ENCODE data around the gene SMIM21.

The SMIM21 gene

DNA sequence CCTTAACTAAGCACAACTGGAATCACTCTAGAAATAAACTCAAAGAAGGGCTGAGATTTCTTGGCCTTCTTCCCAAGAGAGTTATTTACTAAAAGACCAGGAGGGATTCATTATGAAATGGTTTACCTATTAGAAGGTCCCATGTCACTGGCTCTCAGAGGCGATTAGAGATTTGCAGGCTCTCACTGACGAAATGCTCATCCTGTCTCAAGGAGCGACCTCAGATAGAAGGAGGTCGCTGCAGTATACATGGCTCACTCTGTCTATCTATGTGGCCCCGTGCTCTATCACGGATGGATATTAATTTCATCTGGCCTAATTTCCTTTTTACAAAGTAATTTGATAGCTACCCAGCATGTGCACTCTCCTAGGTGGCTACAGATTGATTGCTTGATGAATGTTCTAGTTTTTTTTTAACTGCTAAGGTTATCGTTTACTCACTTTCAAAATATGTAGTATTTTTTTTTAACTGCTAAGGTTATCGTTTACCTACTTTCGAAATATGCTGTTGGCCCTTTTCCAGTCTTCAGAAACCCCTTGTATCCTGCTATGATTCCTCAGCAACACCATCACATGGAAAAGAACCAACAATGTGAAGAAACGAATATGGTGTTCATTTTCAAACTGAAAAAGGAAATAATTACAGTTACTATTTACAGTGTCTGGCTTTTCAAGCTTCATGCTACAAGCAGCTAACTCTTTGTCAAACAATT is 9.1 kb downstream of the SMIM21 start:
- DNase-seq (ENCODE audit: low spot score in 2 of 2) (no peak), ATAC-seq (replicated peaks; ENCODE audit: extremely low read depth, poor library complexity, severe bottlenecking) (no peak)
- Mint-ChIP-seq H3K4me1 (no peaks in the 10 kb centered on the region), H3K4me3 (no peak overlapping the region), H3K27ac (ENCODE audit: low read depth) (no peak overlapping the region), H3K9me3 (no peaks in the 10 kb centered on the region), H3K27me3 (peaks cover 57% of the 10 kb centered on the region), H3K36me3 (ENCODE audit: insufficient read depth) (peaks cover 1% of the 10 kb centered on the region)

DNA sequence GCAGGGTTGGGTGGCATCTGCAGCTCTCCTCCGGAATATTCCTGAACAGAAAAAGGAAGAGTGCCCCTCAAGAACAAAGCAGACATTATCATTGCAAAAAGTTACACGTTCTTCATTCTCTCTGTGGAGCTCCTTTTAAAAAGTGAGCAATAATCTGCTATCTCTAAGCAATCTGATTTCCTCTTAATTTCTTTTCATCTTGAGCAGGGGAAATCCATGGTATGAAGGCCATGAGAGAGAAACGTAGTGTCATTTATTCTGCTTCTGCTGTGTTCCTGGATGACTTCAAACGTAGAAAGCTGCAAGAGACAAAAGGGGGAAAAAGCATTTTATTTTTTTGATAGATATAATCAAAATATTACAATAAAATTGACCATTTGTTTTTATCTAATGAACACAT is 16.9 kb downstream of the SMIM21 start:
- DNase-seq (ENCODE audit: low spot score in 2 of 2), result no peak
- ATAC-seq (replicated peaks; ENCODE audit: extremely low read depth, poor library complexity, severe bottlenecking), result no peak
- Mint-ChIP-seq H3K36me3 (ENCODE audit: insufficient read depth) (no peaks in the 10 kb centered on the region), H3K27me3 (peaks cover 26% of the 10 kb centered on the region), H3K27ac (ENCODE audit: low read depth) (no peak overlapping the region), H3K9me3 (no peaks in the 10 kb centered on the region), H3K4me3 (no peak overlapping the region), H3K4me1 (no peaks in the 10 kb centered on the region)

DNA sequence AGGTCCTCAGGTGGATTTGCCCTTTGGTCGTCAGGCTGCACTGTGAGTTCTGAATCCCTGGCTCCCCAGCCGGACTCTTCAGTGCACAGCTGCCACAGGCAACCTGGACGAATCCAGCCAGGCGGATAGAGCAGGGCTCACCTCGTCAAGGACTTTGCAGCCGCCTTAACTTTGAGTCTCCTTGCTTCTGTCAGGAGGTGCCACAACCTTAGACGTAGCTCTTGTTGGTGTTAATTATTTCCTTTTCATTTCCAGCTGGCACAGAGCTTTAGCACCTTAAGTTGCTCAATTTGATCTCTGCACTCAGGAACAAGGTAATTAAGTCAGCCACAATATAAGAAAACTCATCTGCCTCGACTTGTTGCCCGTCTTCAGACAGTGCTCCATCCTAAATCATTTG is 17.7 kb downstream of the SMIM21 start:
- no peaks in the 10 kb centered on the region for H3K9me3 Mint-ChIP-seq
- H3K27me3 Mint-ChIP-seq, result peaks cover 29% of the 10 kb centered on the region
- no peak for DNase-seq (ENCODE audit: low spot score in 2 of 2)

DNA sequence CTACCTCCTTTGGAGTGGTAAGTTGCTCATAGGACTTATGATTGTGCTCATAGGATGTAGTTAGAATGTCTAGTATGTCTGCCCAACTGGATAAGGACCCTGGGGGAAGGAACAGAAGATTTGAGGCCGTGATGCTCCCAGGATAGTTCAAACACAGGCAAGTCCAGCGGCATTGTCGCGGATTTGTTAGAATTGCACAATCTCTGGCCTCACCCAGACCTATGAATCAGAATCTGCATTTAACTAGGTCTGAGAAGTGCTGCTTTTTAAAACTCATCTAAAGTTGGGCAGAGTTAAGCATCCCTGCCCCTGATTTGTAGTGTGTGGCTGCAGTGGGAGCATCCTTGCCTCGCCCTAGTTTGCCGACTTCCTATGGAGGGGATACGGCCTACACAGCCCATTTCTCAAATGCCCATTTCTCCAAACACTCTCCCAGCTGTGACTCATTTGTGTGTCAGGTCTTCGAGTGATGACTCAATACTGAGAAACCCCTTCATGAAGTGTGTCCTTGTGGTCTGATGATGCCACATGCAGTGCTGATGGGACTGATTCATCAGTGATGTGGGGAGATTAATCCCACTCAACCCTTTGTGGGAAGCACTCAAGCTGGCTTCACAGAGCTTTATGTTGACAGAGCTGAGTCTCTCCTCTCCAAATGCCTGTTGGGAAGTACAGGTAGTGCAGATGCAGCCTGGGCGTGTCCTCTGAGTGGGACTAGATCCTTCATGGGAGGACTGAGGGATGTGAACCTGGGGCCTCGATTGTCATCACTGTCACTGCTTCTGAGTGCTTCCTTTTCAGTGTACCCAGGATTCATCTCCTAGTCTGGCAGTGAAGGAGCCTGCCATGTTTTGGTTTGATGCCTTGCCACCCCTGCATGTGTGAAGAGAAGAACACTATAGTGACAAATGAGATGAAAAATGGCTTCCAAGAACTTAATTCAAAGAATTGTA is 18.7 kb downstream of the SMIM21 start:
- Mint-ChIP-seq H3K36me3 (ENCODE audit: insufficient read depth) (no peaks in the 10 kb centered on the region), H3K9me3 (no peaks in the 10 kb centered on the region), H3K4me3 (no peak overlapping the region), H3K27me3 (peaks cover 31% of the 10 kb centered on the region), H3K27ac (ENCODE audit: low read depth) (no peak overlapping the region), H3K4me1 (no peaks in the 10 kb centered on the region)
- no peak for DNase-seq (ENCODE audit: low spot score in 2 of 2)
- ATAC-seq (replicated peaks; ENCODE audit: extremely low read depth, poor library complexity, severe bottlenecking), result no peak

More for the DNA sequence above, 17.7 kb downstream of the SMIM21 start:
- Mint-ChIP-seq H3K27ac (ENCODE audit: low read depth) (no peak overlapping the region), H3K36me3 (ENCODE audit: insufficient read depth) (no peaks in the 10 kb centered on the region), H3K4me3 (no peak overlapping the region), H3K4me1 (no peaks in the 10 kb centered on the region)
- no peak for ATAC-seq (replicated peaks; ENCODE audit: extremely low read depth, poor library complexity, severe bottlenecking)

DNA sequence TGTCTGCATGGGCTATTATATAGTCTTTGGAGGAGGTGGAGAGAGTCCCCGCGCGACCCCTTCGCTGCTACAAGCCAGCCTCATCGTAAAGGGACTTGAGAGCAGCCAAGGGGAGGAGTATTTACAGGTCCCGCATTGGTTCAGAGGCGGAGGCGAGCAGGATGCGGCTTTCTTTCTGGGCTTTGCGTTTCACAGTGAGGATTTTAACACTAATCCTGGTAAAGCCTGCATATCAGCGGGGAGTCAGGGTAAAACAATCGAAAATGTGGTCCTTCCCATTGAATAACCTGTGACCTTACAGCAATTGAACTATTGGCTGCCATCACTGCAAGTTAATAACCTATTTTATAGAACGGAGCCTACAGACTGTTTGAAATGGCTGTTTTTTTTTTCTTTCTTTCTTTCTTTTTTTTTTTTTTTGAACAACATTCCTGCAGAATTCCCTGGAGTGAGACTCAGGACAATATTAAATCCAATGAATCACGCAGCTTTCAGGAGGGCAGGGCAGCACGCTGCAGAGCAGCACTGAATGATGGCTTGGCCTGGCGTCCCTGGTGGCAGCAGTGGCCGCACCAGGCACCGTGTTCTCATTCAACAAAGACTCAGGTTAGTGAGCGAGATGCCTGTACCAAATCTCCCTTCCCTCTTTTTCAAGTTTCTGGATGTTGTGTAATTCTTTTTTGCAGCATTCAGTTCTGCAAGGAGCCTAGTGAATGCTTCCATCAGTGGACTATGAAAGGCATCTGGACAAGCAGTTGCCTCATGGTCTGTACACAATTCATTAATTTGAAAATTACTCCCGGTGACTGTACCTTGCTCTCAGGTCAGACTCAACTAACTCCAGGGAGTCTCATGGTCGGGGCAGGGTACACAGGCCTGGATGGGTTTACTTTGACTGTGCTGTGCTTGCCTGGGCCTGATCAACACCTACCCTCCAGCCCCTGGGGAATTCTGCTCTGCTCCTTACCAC is 19.8 kb downstream of the SMIM21 start:
- no peak for ATAC-seq (replicated peaks; ENCODE audit: extremely low read depth, poor library complexity, severe bottlenecking)
- no peak overlapping the region for H3K4me3 Mint-ChIP-seq
- H3K4me1 Mint-ChIP-seq, result no peaks in the 10 kb centered on the region
- no peaks in the 10 kb centered on the region for H3K36me3 Mint-ChIP-seq (ENCODE audit: insufficient read depth)
- no peak overlapping the region for H3K27ac Mint-ChIP-seq (ENCODE audit: low read depth)
- DNase-seq (ENCODE audit: low spot score in 2 of 2), result no peak
- peaks cover 42% of the 10 kb centered on the region for H3K27me3 Mint-ChIP-seq
- no peaks in the 10 kb centered on the region for H3K9me3 Mint-ChIP-seq

DNA sequence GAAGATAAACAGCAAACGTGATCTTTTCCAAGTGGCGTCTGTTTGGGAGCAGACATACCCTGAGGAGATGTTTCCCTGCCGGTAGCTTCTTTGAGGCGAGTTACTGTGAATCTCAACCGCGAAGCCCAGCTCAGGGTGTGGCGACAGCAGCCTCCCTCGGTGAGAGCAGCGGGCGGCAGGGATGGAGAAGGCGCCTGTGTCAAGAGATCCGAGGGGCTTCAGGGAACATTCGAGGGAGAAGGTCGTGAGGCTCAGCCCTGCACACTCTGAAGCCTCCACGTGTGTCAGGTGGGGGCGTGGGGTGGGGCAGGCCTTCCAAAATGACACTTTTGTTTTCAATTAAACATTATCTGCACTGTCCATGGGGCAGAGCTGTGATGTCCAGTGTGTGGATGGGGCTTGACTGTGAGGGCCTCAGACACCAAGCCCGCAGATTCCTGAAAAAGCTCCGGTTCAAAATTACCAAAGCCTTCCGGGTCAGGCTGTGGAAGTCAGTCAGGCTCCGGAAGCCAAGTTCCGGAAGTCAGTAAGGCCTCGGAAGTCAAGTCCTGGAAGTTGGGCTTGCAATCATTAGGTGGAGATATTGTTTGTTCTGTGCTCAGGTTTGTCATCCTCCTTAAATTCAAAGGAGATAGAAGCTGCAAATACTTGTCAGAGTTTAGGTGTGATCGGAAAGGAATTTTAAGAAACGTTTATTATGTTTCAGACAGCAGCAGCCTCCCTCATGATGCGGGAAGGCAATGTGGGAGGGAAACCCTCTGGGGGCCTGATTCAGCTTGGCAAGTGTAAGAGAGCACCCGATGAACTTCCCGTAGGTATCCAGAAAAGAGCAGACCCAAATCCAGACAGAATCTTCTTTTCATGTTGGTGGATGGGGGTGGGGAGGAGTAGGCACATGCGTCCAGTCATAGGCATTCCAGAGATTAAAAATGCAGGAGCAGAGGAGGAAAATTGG is 20.7 kb downstream of the SMIM21 start:
- ATAC-seq (replicated peaks; ENCODE audit: extremely low read depth, poor library complexity, severe bottlenecking) (no peak), DNase-seq (ENCODE audit: low spot score in 2 of 2) (no peak)
- H3K4me3 Mint-ChIP-seq, result no peak overlapping the region
- H3K27me3 Mint-ChIP-seq, result peaks cover 51% of the 10 kb centered on the region
- H3K4me1 Mint-ChIP-seq, result no peaks in the 10 kb centered on the region
- H3K27ac Mint-ChIP-seq (ENCODE audit: low read depth), result no peak overlapping the region
- no peaks in the 10 kb centered on the region for H3K36me3 Mint-ChIP-seq (ENCODE audit: insufficient read depth)
- H3K9me3 Mint-ChIP-seq, result no peaks in the 10 kb centered on the region

DNA sequence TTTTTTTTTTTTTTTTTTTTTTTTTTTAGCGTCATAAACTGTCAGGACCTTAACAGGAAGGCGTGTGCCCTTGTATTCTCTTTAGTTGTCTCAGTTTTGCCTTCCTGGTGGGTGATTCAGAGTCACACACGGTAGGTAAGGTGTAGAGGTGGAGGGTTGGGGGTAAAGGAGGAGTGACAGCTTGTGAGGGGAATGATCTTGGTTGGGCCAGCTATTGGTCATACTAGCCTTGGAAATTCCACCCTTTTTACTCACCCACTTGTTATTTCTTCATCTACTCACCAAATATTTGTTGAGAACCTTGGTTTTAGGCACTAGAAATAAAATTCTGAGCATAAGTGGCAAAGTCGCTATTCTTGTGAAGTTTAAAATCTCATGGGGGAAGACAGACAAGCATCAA is 22.2 kb downstream of the SMIM21 start:
- DNase-seq (ENCODE audit: low spot score in 2 of 2) (no peak), ATAC-seq (replicated peaks; ENCODE audit: extremely low read depth, poor library complexity, severe bottlenecking) (no peak)

DNA sequence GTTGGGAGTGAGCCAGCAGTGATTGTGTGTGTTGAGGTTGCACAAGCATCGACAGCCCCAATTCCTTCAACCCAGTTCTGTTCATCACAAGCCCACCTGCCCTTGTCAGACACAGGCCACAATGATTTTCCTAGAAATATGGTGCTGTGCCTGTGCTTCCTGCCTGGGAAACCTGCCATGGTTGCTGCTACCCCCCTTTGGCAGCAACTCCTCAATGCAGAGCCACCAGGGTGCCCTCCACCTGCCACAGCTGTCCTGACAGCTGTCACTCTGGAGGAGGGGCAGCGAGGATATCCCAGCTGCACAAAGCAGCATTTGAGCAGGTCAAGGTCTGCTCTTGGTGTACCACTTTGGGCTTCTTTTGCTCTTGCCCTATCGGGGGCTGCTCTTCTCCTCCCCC is 27.1 kb downstream of the SMIM21 start:
- Mint-ChIP-seq H3K4me3 (no peak overlapping the region), H3K27ac (ENCODE audit: low read depth) (no peak overlapping the region), H3K27me3 (peaks cover 63% of the 10 kb centered on the region), H3K9me3 (no peaks in the 10 kb centered on the region), H3K36me3 (ENCODE audit: insufficient read depth) (no peaks in the 10 kb centered on the region), H3K4me1 (no peaks in the 10 kb centered on the region)
- DNase-seq (ENCODE audit: low spot score in 2 of 2) (no peak), ATAC-seq (replicated peaks; ENCODE audit: extremely low read depth, poor library complexity, severe bottlenecking) (no peak)

More for the DNA sequence above, 22.2 kb downstream of the SMIM21 start:
- Mint-ChIP-seq H3K27me3 (peaks cover 56% of the 10 kb centered on the region), H3K9me3 (no peaks in the 10 kb centered on the region), H3K27ac (ENCODE audit: low read depth) (no peak overlapping the region), H3K4me3 (no peak overlapping the region), H3K36me3 (ENCODE audit: insufficient read depth) (no peaks in the 10 kb centered on the region), H3K4me1 (no peaks in the 10 kb centered on the region)

DNA sequence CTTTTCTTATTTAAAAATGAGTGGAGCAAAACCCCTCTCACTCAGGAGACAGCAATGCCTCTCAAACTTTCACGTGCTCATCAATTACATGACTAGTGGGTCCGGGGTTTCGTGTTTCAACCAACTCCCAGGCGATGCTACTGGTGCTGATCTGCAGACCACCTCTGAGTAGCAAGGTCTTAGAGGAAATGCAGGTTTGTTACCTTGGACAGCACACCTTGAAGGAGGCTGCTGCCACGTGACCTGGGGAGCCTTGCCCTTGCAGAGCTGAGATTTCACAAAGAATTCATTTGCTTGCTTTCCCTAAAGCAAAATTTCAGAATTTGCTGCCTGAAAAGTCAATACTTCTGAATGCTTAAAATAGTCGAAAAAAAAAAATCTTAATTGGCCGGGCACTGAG is 32.4 kb downstream of the SMIM21 start:
- ATAC-seq (replicated peaks; ENCODE audit: extremely low read depth, poor library complexity, severe bottlenecking) (no peak), DNase-seq (ENCODE audit: low spot score in 2 of 2) (no peak)
- H3K9me3 Mint-ChIP-seq, result no peaks in the 10 kb centered on the region
- H3K27me3 Mint-ChIP-seq, result peaks cover 66% of the 10 kb centered on the region
- no peaks in the 10 kb centered on the region for H3K4me1 Mint-ChIP-seq
- no peak overlapping the region for H3K4me3 Mint-ChIP-seq
- H3K36me3 Mint-ChIP-seq (ENCODE audit: insufficient read depth), result no peaks in the 10 kb centered on the region
- H3K27ac Mint-ChIP-seq (ENCODE audit: low read depth), result no peak overlapping the region

DNA sequence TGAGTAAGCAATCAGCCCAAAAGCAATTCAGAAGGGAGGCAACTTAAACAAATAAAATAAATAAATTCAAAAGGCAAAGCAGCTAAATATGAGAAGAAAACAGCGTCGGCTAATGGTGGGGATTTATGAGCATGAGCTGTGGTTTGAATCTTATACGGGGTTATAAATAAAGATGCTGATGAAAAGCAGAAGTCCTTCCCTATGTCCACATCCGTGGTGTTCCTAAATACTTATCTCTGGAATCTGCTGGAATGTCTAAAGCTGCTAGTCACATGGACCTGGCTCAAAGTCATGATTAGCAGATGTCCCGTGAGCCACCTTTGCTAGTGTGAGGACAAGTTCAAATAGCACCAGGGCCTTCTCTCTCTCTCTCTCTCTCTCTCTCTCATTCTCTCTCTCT is 33.8 kb downstream of the SMIM21 start:
- no peak overlapping the region for H3K27ac Mint-ChIP-seq (ENCODE audit: low read depth)
- H3K9me3 Mint-ChIP-seq, result no peaks in the 10 kb centered on the region
- ATAC-seq (replicated peaks; ENCODE audit: extremely low read depth, poor library complexity, severe bottlenecking), result no peak
- DNase-seq (ENCODE audit: low spot score in 2 of 2), result no peak
- no peak overlapping the region for H3K4me3 Mint-ChIP-seq
- no peaks in the 10 kb centered on the region for H3K4me1 Mint-ChIP-seq
- H3K36me3 Mint-ChIP-seq (ENCODE audit: insufficient read depth), result no peaks in the 10 kb centered on the region
- H3K27me3 Mint-ChIP-seq, result peaks cover 66% of the 10 kb centered on the region

DNA sequence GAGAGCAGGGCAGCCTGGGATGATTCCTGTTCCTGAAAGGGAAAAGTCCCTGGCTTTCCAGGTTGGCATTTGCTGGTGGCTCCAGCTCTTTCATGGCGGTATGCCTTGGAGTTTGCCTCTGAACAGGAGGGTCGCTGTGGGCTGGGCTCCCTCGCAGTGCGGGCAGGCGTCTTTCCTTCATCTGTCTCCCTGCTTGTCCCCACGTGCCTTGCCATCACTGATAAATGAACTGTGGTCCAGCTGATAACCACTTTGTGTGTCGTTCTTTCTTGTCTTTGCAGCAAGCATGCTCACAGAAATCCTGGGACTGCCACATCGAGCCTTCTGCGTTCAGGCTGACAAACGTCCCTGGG is 35.3 kb downstream of the SMIM21 start:
- no peaks in the 10 kb centered on the region for H3K9me3 Mint-ChIP-seq
- ATAC-seq (replicated peaks; ENCODE audit: extremely low read depth, poor library complexity, severe bottlenecking) (no peak), DNase-seq (ENCODE audit: low spot score in 2 of 2) (no peak)
- no peaks in the 10 kb centered on the region for H3K36me3 Mint-ChIP-seq (ENCODE audit: insufficient read depth)
- peaks cover 73% of the 10 kb centered on the region for H3K27me3 Mint-ChIP-seq
- no peaks in the 10 kb centered on the region for H3K4me1 Mint-ChIP-seq
- no peak overlapping the region for H3K27ac Mint-ChIP-seq (ENCODE audit: low read depth)
- H3K4me3 Mint-ChIP-seq, result no peak overlapping the region

Data from central memory CD8-positive, alpha-beta T cell (primary cell).